ES-I3 (cell line): ENCODE measurements around the gene TMEM178B.

Experiments
- H3K36me3 ChIP-seq: 2 replicates; pipeline ENCODE4 v1.6.1; 2013; ENCODE audit warnings: mild to moderate bottlenecking, low read length, control low read depth, moderate library complexity; ENCODE audit not compliant: insufficient read depth
- H3K4me1 ChIP-seq: 2 replicates; pipeline ENCODE4 v1.6.1; 2013; ENCODE audit warnings: mild to moderate bottlenecking, control low read depth, low read length; ENCODE audit not compliant: insufficient read depth
- H3K9ac ChIP-seq: 2 replicates; pipeline ENCODE4 v1.6.1; 2013; ENCODE audit warnings: low read depth, mild to moderate bottlenecking, low read length, moderate library complexity
- H3K9me3 ChIP-seq: 2 replicates; pipeline ENCODE4 v1.6.1; 2013; ENCODE audit warnings: mild to moderate bottlenecking, low read length, moderate library complexity; ENCODE audit not compliant: control insufficient read depth, insufficient read depth

TMEM178B gene

GRCh38 chr7:141342621-141343408 lies 269.0 kb downstream of the TMEM178B start:
- Histone ChIP-seq H3K9me3 (no peaks in the 10 kb centered on the region), H3K4me1 (no peaks in the 10 kb centered on the region)

GRCh38 chr7:141344153-141344935 lies 270.5 kb downstream of the TMEM178B start:
- H3K4me1 ChIP-seq = no peaks in the 10 kb centered on the region
- H3K36me3 ChIP-seq = no peaks in the 10 kb centered on the region
- no peak overlapping the region for H3K9ac ChIP-seq
- no peaks in the 10 kb centered on the region for H3K9me3 ChIP-seq

More at GRCh38 chr7:141342621-141343408, 269.0 kb downstream of the TMEM178B start:
- Histone ChIP-seq H3K9ac (no peak overlapping the region), H3K36me3 (no peaks in the 10 kb centered on the region)

GRCh38 chr7:141348728-141349127 lies 274.9 kb downstream of the TMEM178B start:
- H3K9ac ChIP-seq = no peak overlapping the region
- H3K9me3 ChIP-seq = no peaks in the 10 kb centered on the region
- H3K4me1 ChIP-seq = no peaks in the 10 kb centered on the region
- no peaks in the 10 kb centered on the region for H3K36me3 ChIP-seq

- Histone ChIP-seq H3K4me1 (no peaks in the 10 kb centered on the region), H3K9me3 (no peaks in the 10 kb centered on the region), H3K36me3 (no peaks in the 10 kb centered on the region), H3K9ac (no peak overlapping the region)
These were observed 275.5 kb downstream of the TMEM178B start for GRCh38 chr7:141349338-141349737.

- no peak overlapping the region for H3K9ac ChIP-seq
- H3K36me3 ChIP-seq = no peaks in the 10 kb centered on the region
- no peaks in the 10 kb centered on the region for H3K4me1 ChIP-seq
- no peaks in the 10 kb centered on the region for H3K9me3 ChIP-seq
These were observed 275.9 kb downstream of the TMEM178B start for GRCh38 chr7:141349804-141350203.

GRCh38 chr7:141351175-141351574 lies 277.3 kb downstream of the TMEM178B start:
- Histone ChIP-seq H3K36me3 (no peaks in the 10 kb centered on the region), H3K9me3 (no peaks in the 10 kb centered on the region), H3K4me1 (no peaks in the 10 kb centered on the region), H3K9ac (no peak overlapping the region)

- no peak overlapping the region for H3K9ac ChIP-seq
- H3K36me3 ChIP-seq = no peaks in the 10 kb centered on the region
- H3K9me3 ChIP-seq = no peaks in the 10 kb centered on the region
- H3K4me1 ChIP-seq = no peaks in the 10 kb centered on the region
These were observed 279.1 kb downstream of the TMEM178B start for GRCh38 chr7:141352955-141353354.

GRCh38 chr7:141354251-141354650 lies 280.4 kb downstream of the TMEM178B start:
- Histone ChIP-seq H3K9ac (no peak overlapping the region), H3K36me3 (no peaks in the 10 kb centered on the region), H3K4me1 (no peaks in the 10 kb centered on the region), H3K9me3 (no peaks in the 10 kb centered on the region)

GRCh38 chr7:141355032-141355431 lies 281.2 kb downstream of the TMEM178B start:
- Histone ChIP-seq H3K4me1 (no peaks in the 10 kb centered on the region), H3K36me3 (no peaks in the 10 kb centered on the region), H3K9ac (no peak overlapping the region), H3K9me3 (0 out of 2 replicates have a peak, but pooled peaks cover 3% of the 10 kb centered on the region)

- Histone ChIP-seq H3K9ac (no peak overlapping the region), H3K4me1 (no peaks in the 10 kb centered on the region), H3K36me3 (no peaks in the 10 kb centered on the region), H3K9me3 (0 out of 2 replicates have a peak, but pooled peaks cover 8% of the 10 kb centered on the region)
These were observed 282.3 kb downstream of the TMEM178B start for GRCh38 chr7:141356161-141356560.

- Histone ChIP-seq H3K9ac (no peak overlapping the region), H3K9me3 (0 out of 2 replicates have a peak, but pooled peaks cover 8% of the 10 kb centered on the region), H3K36me3 (no peaks in the 10 kb centered on the region), H3K4me1 (peaks cover 14% of the 10 kb centered on the region)
These were observed 284.5 kb downstream of the TMEM178B start for GRCh38 chr7:141358386-141358785.

GRCh38 chr7:141359262-141359661 lies 285.4 kb downstream of the TMEM178B start:
- Histone ChIP-seq H3K9ac (no peak overlapping the region), H3K36me3 (no peaks in the 10 kb centered on the region), H3K9me3 (0 out of 2 replicates have a peak, but pooled peaks cover 8% of the 10 kb centered on the region), H3K4me1 (peaks cover 16% of the 10 kb centered on the region)

- Histone ChIP-seq H3K9ac (no peak overlapping the region), H3K9me3 (0 out of 2 replicates have a peak, but pooled peaks cover 8% of the 10 kb centered on the region), H3K4me1 (peaks cover 16% of the 10 kb centered on the region)
These were observed 286.0 kb downstream of the TMEM178B start for GRCh38 chr7:141359740-141360415.

GRCh38 chr7:141360416-141360760 lies 286.5 kb downstream of the TMEM178B start:
- peaks cover 16% of the 10 kb centered on the region for H3K4me1 ChIP-seq
- H3K9ac ChIP-seq = no peak overlapping the region
- H3K36me3 ChIP-seq = no peaks in the 10 kb centered on the region
- H3K9me3 ChIP-seq = 0 out of 2 replicates have a peak, but pooled peaks cover 8% of the 10 kb centered on the region

More at GRCh38 chr7:141359740-141360415, 286.0 kb downstream of the TMEM178B start:
- H3K36me3 ChIP-seq = no peaks in the 10 kb centered on the region
